ENCODE data around the gene MEF2B. TPM values are rescaled to one million over a fixed set of nuclear protein-coding genes. Genes with fewer than 3 reads are reported as not detected.
"Not testable (repeated sequence)": the region's sequence is repeated elsewhere in the genome, so short reads cannot be mapped to it uniquely, and the experiment has no call there.

MEF2B gene
- total RNA-seq, 1 experiment from 2014 or later: 1.3 TPM

DNA sequence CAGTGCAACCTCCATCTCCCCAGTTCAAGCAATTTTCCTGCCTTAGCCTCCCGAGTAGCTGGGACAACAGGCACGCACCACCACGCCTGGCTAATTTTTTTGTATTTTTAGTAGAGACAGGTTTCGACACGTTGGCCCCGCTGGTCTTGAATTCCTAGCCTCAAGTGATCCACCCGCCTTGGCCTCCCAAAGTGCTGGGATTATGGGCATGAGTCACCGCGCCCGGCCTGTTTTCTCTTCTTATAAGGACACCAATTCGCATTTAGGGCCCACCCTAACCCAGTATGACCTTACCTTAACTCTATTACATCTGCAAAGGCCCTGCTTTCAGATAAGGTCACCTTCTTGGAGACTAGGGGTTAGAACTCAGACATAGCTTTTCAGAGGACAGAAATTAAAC is 66.9 kb downstream of the MEF2B start:
- Histone ChIP-seq H2AFZ (ENCODE audit: low read length) (no peak overlapping the region), H3K9me3 (ENCODE audit: control insufficient read depth, low read depth, low read length) (no peaks in the 10 kb centered on the region), H3K4ac (ENCODE audit: low read depth, low read length) (no peak overlapping the region), H3K23ac (ENCODE audit: insufficient read length, low read depth, low read length) (no peak overlapping the region), H3T11ph (ENCODE audit: low read length) (no peak overlapping the region), H2BK5ac (ENCODE audit: insufficient read length, low read length) (no peak overlapping the region), H2AK5ac (ENCODE audit: insufficient read length, low read length) (no peak overlapping the region), H3K23me2 (ENCODE audit: insufficient read length, low read depth, low read length, poor library complexity, severe bottlenecking) (peaks cover 12% of the 10 kb centered on the region), H2BK12ac (ENCODE audit: insufficient read length, low read depth, low read length) (no peak overlapping the region), H2BK20ac (ENCODE audit: low read depth, low read length, poor library complexity, severe bottlenecking) (no peak overlapping the region), H3K56ac (ENCODE audit: insufficient read length, low read depth, low read length) (no peak overlapping the region), H3K4me1 (ENCODE audit: insufficient read depth, low read length) (peaks cover 2% of the 10 kb centered on the region; the same call in 1 of the 2 replicates), H3K14ac (ENCODE audit: insufficient read depth, low read length) (no peak overlapping the region), H4K91ac (ENCODE audit: insufficient read length, low read depth, low read length) (no peak overlapping the region), H3K79me2 (ENCODE audit: insufficient read depth, low read length) (no peaks in the 10 kb centered on the region), H4K5ac (ENCODE audit: insufficient read length, low read depth, low read length) (no peak overlapping the region), H3K18ac (ENCODE audit: insufficient read length, low read depth, low read length) (no peak overlapping the region), H2BK15ac (ENCODE audit: low read depth, low read length) (no peak overlapping the region), H3K79me1 (ENCODE audit: insufficient read depth, low read depth, low read length, poor library complexity, severe bottlenecking) (no peaks in the 10 kb centered on the region), H4K20me1 (ENCODE audit: control insufficient read depth, insufficient read depth, insufficient read length) (no peaks in the 10 kb centered on the region), H3K27me3 (ENCODE audit: insufficient read depth, low read length) (no peaks in the 10 kb centered on the region), H3K4me2 (ENCODE audit: insufficient read depth, insufficient read length, low read length) (no peak overlapping the region), H4K8ac (replicated peaks; ENCODE audit: insufficient read length, low read depth, low read length) (no peak overlapping the region), H3K27ac (ENCODE audit: insufficient read length, low read depth, low read length) (no peak overlapping the region), H2BK120ac (ENCODE audit: low read depth, low read length, poor library complexity, severe bottlenecking) (no peak overlapping the region), H3K9ac (ENCODE audit: extremely low read depth, insufficient read length, low read length) (no peak overlapping the region)
- TF ChIP-seq, protein P1, sequence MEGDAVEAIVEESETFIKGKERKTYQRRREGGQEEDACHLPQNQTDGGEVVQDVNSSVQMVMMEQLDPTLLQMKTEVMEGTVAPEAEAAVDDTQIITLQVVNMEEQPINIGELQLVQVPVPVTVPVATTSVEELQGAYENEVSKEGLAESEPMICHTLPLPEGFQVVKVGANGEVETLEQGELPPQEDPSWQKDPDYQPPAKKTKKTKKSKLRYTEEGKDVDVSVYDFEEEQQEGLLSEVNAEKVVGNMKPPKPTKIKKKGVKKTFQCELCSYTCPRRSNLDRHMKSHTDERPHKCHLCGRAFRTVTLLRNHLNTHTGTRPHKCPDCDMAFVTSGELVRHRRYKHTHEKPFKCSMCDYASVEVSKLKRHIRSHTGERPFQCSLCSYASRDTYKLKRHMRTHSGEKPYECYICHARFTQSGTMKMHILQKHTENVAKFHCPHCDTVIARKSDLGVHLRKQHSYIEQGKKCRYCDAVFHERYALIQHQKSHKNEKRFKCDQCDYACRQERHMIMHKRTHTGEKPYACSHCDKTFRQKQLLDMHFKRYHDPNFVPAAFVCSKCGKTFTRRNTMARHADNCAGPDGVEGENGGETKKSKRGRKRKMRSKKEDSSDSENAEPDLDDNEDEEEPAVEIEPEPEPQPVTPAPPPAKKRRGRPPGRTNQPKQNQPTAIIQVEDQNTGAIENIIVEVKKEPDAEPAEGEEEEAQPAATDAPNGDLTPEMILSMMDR (conservative IDR thresholded peaks at IDR 0.05): no peak
- Mint-ChIP-seq H3K27me3 (ENCODE audit: low read depth) (peaks cover 14% of the 10 kb centered on the region), H3K36me3 (ENCODE audit: insufficient read depth in 1 of 3, low read depth in 3 of 3) (peaks cover 0 to 5% (median 5%) of the 10 kb centered on the region in 3 experiments; a peak in 3 of 7 replicates), H3K4me1 (peaks cover 22 to 24% of the 10 kb centered on the region in 2 experiments), H3K4me3 (no peak overlapping the region; a peak in 1 of 5 replicates), H3K9me3 (no peaks in the 10 kb centered on the region; a peak in 1 of 5 replicates), H3K27ac (no peak overlapping the region)
- WGBS (ENCODE audit: extremely low coverage, insufficient read length, low lambda C conversion rate): no CpG with 5 or more reads among the region's 11 CpGs
- DNase-seq: no peak

DNA sequence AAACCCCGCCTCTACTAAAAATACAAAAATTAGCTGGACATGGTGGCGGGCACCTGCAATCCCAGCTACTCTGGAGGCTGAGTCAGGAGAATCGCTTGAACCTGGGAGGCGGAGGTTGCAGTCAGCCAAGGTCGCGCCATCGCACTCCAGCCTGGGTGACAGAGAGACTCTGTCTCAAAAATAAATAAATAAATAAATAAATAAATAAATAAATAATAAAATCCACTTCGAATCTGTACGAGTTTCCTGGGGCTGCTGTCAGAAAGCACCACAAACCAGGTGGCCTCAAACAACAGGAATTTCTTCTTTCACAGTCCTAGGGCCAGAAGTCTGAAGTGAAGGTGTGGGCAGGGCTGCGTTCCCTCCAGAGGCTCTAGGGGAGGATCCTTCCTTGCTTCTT is 67.5 kb downstream of the MEF2B start:
- H3K4me2 ChIP-seq (ENCODE audit: insufficient read depth, insufficient read length, low read length); H3K27ac ChIP-seq (ENCODE audit: insufficient read length, low read depth, low read length); H4K8ac ChIP-seq (replicated peaks; ENCODE audit: insufficient read length, low read depth, low read length); H3K27me3 ChIP-seq (ENCODE audit: insufficient read depth, low read length); H3K9ac ChIP-seq (ENCODE audit: extremely low read depth, insufficient read length, low read length); H4K20me1 ChIP-seq (ENCODE audit: control insufficient read depth, insufficient read depth, insufficient read length); H3K9me3 ChIP-seq (ENCODE audit: control insufficient read depth, low read depth, low read length); H3K4ac ChIP-seq (ENCODE audit: low read depth, low read length); H3K4me1 ChIP-seq (ENCODE audit: insufficient read depth, low read length); H3K79me1 ChIP-seq (ENCODE audit: insufficient read depth, low read depth, low read length, poor library complexity, severe bottlenecking); H2BK20ac ChIP-seq (ENCODE audit: low read depth, low read length, poor library complexity, severe bottlenecking); H2BK15ac ChIP-seq (ENCODE audit: low read depth, low read length); H3K27ac Mint-ChIP-seq; H3K9me3 Mint-ChIP-seq; H3K79me2 ChIP-seq (ENCODE audit: insufficient read depth, low read length); H3K36me3 Mint-ChIP-seq (ENCODE audit: insufficient read depth in 1 of 3, low read depth in 3 of 3); H2BK12ac ChIP-seq (ENCODE audit: insufficient read length, low read depth, low read length); H4K91ac ChIP-seq (ENCODE audit: insufficient read length, low read depth, low read length); H3K27me3 Mint-ChIP-seq (ENCODE audit: low read depth); H3K56ac ChIP-seq (ENCODE audit: insufficient read length, low read depth, low read length); H3K4me3 Mint-ChIP-seq; DNase-seq; H3T11ph ChIP-seq (ENCODE audit: low read length); H3K18ac ChIP-seq (ENCODE audit: insufficient read length, low read depth, low read length); H2BK5ac ChIP-seq (ENCODE audit: insufficient read length, low read length); H3K14ac ChIP-seq (ENCODE audit: insufficient read depth, low read length); H4K5ac ChIP-seq (ENCODE audit: insufficient read length, low read depth, low read length); H2AK5ac ChIP-seq (ENCODE audit: insufficient read length, low read length); H2AFZ ChIP-seq (ENCODE audit: low read length); H2BK120ac ChIP-seq (ENCODE audit: low read depth, low read length, poor library complexity, severe bottlenecking); H3K23ac ChIP-seq (ENCODE audit: insufficient read length, low read depth, low read length): not testable (repeated sequence)
- WGBS (ENCODE audit: extremely low coverage, insufficient read length, low lambda C conversion rate): no CpG with 5 or more reads among the region's 10 CpGs
- H3K23me2 ChIP-seq (ENCODE audit: insufficient read length, low read depth, low read length, poor library complexity, severe bottlenecking): peaks cover 12% of the 10 kb centered on the region
- H3K4me1 Mint-ChIP-seq: peaks cover 18 to 19% of the 10 kb centered on the region in 2 experiments

All from H9 (cell line).